HepG2 (cell line): ENCODE data around the gene NIP7. TPM values are rescaled to one million over a fixed set of nuclear protein-coding genes. Genes with fewer than 3 reads are reported as not detected.

Source experiments
- ATAC-seq: fragments of 200-7000 bp; cut with Tn5 transposase; 3 replicates; pipeline ENCODE4 v1.9.1; 2020; ENCODE audit warnings: mild to moderate bottlenecking, moderate library complexity
- BruUV-seq: library from RNA; stranded (reverse); fragments of 400-500 nt; replicated peaks from 2 replicates; lab custom pipeline; 2021; lab: Mats Ljungman, UMichigan
- CTCF ChIA-PET: fragments of 300-600 bp; formaldehyde crosslinking; extraction: SDS; loops from one replicate; lab custom pipeline; 2021; ENCODE audit warnings: low total read pairs, inconsistent platforms, low intra/inter-chr PET ratio; lab: Yijun Ruan, JAX
- POLR2A ChIA-PET: fragments of 350-600 bp; sonication (Branson Sonifier 250); formaldehyde crosslinking; loops from one replicate; lab custom pipeline; 2020; ENCODE audit warnings: antibody characterized with exemption, inconsistent platforms; lab: Yijun Ruan, JAX
- DNase-seq: peaks from one replicate; pipeline ENCODE4 v3.0.0-alpha.2; 2015; ENCODE audit warnings: low spot score
- FAIRE-seq: peaks from 3 replicates; lab custom pipeline; 2011; peaks lifted over from hg19 to GRCh38; lab: Jason Lieb, UNC
- H2AFZ ChIP-seq: one replicate; pipeline ENCODE4 v1.6.1; 2011; ENCODE audit warnings: low read length, inconsistent platforms
- H3K27ac ChIP-seq: fragments of 300-600 bp; 3 replicates; pipeline ENCODE4 v1.8.0; 2011; ENCODE audit warnings: mixed run types, mild to moderate bottlenecking, mixed read lengths, low read length, inconsistent platforms; ENCODE audit not compliant: insufficient read depth; ENCODE audit errors: extremely low read length
- H3K27me3 ChIP-seq, 2 experiments: fragments of 200-600 bp in 1 of 2; 2 replicates in 1 of 2; 3 replicates in 1 of 2; pipeline versions ENCODE4 v1.6.0 to v1.8.0; 2011; ENCODE audit warnings: low read length in 2 of 2, mild to moderate bottlenecking in 2 of 2, moderate library complexity in 2 of 2, inconsistent platforms in 1 of 2; ENCODE audit not compliant: insufficient read depth in 2 of 2, control insufficient read depth in 1 of 2
- H3K36me3 ChIP-seq, 2 experiments: fragments of 200-600 bp in 1 of 2; replicated peaks in 1 of 2; 2 replicates in 1 of 2; 3 replicates in 1 of 2; pipeline versions ENCODE4 v1.5.1 to v1.8.0; 2011; ENCODE audit warnings: low read length in 2 of 2, inconsistent platforms in 1 of 2; ENCODE audit not compliant: insufficient read depth in 2 of 2, control insufficient read depth in 1 of 2
- H3K4me1 ChIP-seq: 2 replicates; pipeline ENCODE4 v1.5.1; 2012; ENCODE audit warnings: low read length, inconsistent platforms; ENCODE audit not compliant: insufficient read depth
- H3K4me2 ChIP-seq: 2 replicates; pipeline ENCODE4 v1.6.0; 2011; ENCODE audit warnings: low read depth, low read length, inconsistent platforms
- H3K4me3 ChIP-seq, 3 experiments: fragments of 200-600 bp in 1 of 3; sonication (generic), shearing (Covaris generic) in 1 of 3; replicated peaks in 1 of 3; 2 replicates each; pipeline ENCODE4 v1.5.1; 2011 to 2016; ENCODE audit warnings: low read length in 3 of 3, inconsistent platforms in 2 of 3, low read depth in 2 of 3, mild to moderate bottlenecking in 2 of 3, control low read depth in 1 of 3, mixed read lengths in 1 of 3; ENCODE audit not compliant: insufficient read depth in 1 of 3
- H3K79me2 ChIP-seq: one replicate; pipeline ENCODE4 v1.6.1; 2011; ENCODE audit warnings: low read length, inconsistent platforms; ENCODE audit not compliant: insufficient read depth
- H3K9ac ChIP-seq: 2 replicates; pipeline ENCODE4 v1.6.0; 2011; ENCODE audit warnings: mild to moderate bottlenecking, low read depth, low read length, inconsistent platforms; ENCODE audit not compliant: insufficient read depth
- H3K9me3 ChIP-seq: 2 replicates; pipeline ENCODE4 v1.5.1; 2012; ENCODE audit warnings: mild to moderate bottlenecking, low read length
- H4K20me1 ChIP-seq: 2 replicates; pipeline ENCODE4 v1.6.0; 2011; ENCODE audit warnings: inconsistent platforms, mild to moderate bottlenecking, low read length, moderate library complexity; ENCODE audit not compliant: insufficient read depth
- ARHGAP35 ChIP-seq: sonication (generic); formaldehyde crosslinking; IDR thresholded peaks from 2 replicates; pipeline ENCODE4 v1.9.0; 2022; ENCODE audit warnings: mild to moderate bottlenecking, inconsistent platforms, moderate library complexity, missing genetic modification reagents, borderline replicate concordance
- CC2D1A ChIP-seq: sonication (generic); formaldehyde crosslinking; IDR thresholded peaks from 2 replicates; pipeline ENCODE4 v1.8.1; 2023; ENCODE audit warnings: mild to moderate bottlenecking, missing genetic modification reagents
- DMAP1 ChIP-seq: IDR thresholded peaks from 2 replicates; pipeline ENCODE4 v1.6.1; 2016
- GATAD1 ChIP-seq: IDR thresholded peaks from 2 replicates; pipeline ENCODE4 v1.6.1; 2016; ENCODE audit warnings: missing genetic modification reagents, missing compliant biosample characterization
- MLXIP ChIP-seq: sonication (generic); formaldehyde crosslinking; IDR thresholded peaks from 2 replicates; pipeline ENCODE4 v1.9.0; 2021; ENCODE audit warnings: missing genetic modification reagents, borderline replicate concordance
- NR2F6 ChIP-seq, 2 experiments: IDR thresholded peaks; 2 replicates each; pipeline ENCODE4 v1.6.1; 2016; ENCODE audit warnings: antibody characterized with exemption in 1 of 2, mild to moderate bottlenecking in 1 of 2
- PAX8 ChIP-seq: sonication (generic); formaldehyde crosslinking; IDR thresholded peaks from 2 replicates; pipeline ENCODE4 v1.8.0; 2022; ENCODE audit warnings: mild to moderate bottlenecking, missing genetic modification reagents, borderline replicate concordance
- SRSF4 ChIP-seq: fragments of 200-400 bp; formaldehyde crosslinking; IDR thresholded peaks from one replicate; pipeline ENCODE4 v1.6.1; 2018; ENCODE audit warnings: mild to moderate bottlenecking, low read depth, low read length, moderate library complexity; ENCODE audit not compliant: poor library complexity, severe bottlenecking
- TSC22D2 ChIP-seq: sonication (generic); formaldehyde crosslinking; IDR thresholded peaks from 2 replicates; pipeline ENCODE4 v1.5.1; 2020; ENCODE audit warnings: missing genetic modification reagents, mild to moderate bottlenecking, borderline replicate concordance
- ZMYM2 ChIP-seq: sonication (generic); formaldehyde crosslinking; IDR thresholded peaks from 2 replicates; pipeline ENCODE4 v1.8.0; 2022; ENCODE audit warnings: mild to moderate bottlenecking, missing genetic modification reagents
- ZMYM3 ChIP-seq: sonication (generic); formaldehyde crosslinking; IDR thresholded peaks from 2 replicates; pipeline ENCODE4 v1.5.1; 2020; ENCODE audit warnings: mild to moderate bottlenecking, missing genetic modification reagents
- ZNF10 ChIP-seq: sonication (generic); formaldehyde crosslinking; IDR thresholded peaks from 2 replicates; pipeline ENCODE4 v1.4.0; 2020; ENCODE audit warnings: mild to moderate bottlenecking, low read depth, missing genetic modification reagents, borderline replicate concordance
- ZNF552 ChIP-seq: sonication (generic); formaldehyde crosslinking; IDR thresholded peaks from 2 replicates; pipeline ENCODE4 v1.9.0; 2022; ENCODE audit warnings: missing genetic modification reagents, mild to moderate bottlenecking, borderline replicate concordance
- ZNF776 ChIP-seq: sonication (generic); formaldehyde crosslinking; IDR thresholded peaks from 2 replicates; pipeline ENCODE4 v1.4.0; 2020; ENCODE audit warnings: mild to moderate bottlenecking, missing genetic modification reagents
- ZNF83 ChIP-seq: sonication (generic); formaldehyde crosslinking; IDR thresholded peaks from 2 replicates; pipeline ENCODE4 v1.4.0; 2020; ENCODE audit warnings: missing genetic modification reagents, mild to moderate bottlenecking, borderline replicate concordance
- ZSCAN30 ChIP-seq: sonication (generic); formaldehyde crosslinking; IDR thresholded peaks from 2 replicates; pipeline ENCODE4 v1.5.0; 2020; ENCODE audit warnings: mild to moderate bottlenecking, missing genetic modification reagents
- WGBS: methylation state at CpG from one replicate; pipeline ENCODE4 v1.1.6; 2017; ENCODE audit warnings: low lambda C conversion rate; 5-methylcytosine and 5-hydroxymethylcytosine counted together
- in situ Hi-C: cut with HindIII; loops from 2 replicates; pipeline ENCODE4 v1.10.0; 2017; ENCODE audit warnings: low pct_unique_long_range_greater_than_20kb; ENCODE audit not compliant: extremely low pct_ligation_motif_present
- intact Hi-C: fragments of 100-400 bp; cut with micrococcal nuclease; formaldehyde crosslinking; loops from one replicate; pipeline ENCODE4 v1.10.0; 2022; ENCODE audit not compliant: unreplicated experiment
- polyA plus RNA-seq, 8 experiments: library from polyadenylated mRNA; depleted of rRNA in 3 of 8; stranded (reverse) in 7 of 8; unstranded in 1 of 8; fragments of >200 nt; fragmentation: Illumina TruSeq in 4 of 8; extraction: Trizol in 4 of 8; gene quantifications; 2 replicates each; pipeline versions ENCODE4 v1.2.1 to v1.2.3, GENCODE V29; 2011 to 2016; ENCODE audit warnings: low read depth in 4 of 8, missing spikeins in 1 of 8, mixed read lengths in 1 of 8; ENCODE audit not compliant: insufficient read depth in 1 of 8
- total RNA-seq, 5 experiments: library from RNA; depleted of rRNA; stranded (reverse); fragments of >200 nt; fragmentation: Illumina TruSeq; extraction: Trizol; gene quantifications; 2 replicates each; pipeline ENCODE4 v1.2.3, GENCODE V29; 2016; ENCODE audit warnings: low read depth in 1 of 5
- TF ChIP-seq, protein P1 (sequence below): sonication (generic); formaldehyde crosslinking; IDR thresholded peaks from 2 replicates; pipeline ENCODE4 v1.8.1; 2023; ENCODE audit warnings: mild to moderate bottlenecking, missing genetic modification reagents

NIP7 gene
- total and polyA plus RNA-seq, 2 of the 13 experiments (the other 11 are each of a cell fraction or from before 2014, with no cell fraction given): 15.3 to 114 TPM

GRCh38 chr16:69330286-69331109 is 9.1 kb upstream of the NIP7 start, which contains the start of gene PDF:
Gene PDF (minus strand): TSS chr16:69330588. CDS start chr16:69330570, 18 bp downstream.
- intact Hi-C loops: loop anchor here (1.0 kb wide), 1 partner anchor 9 kb away; the partner anchor contains the start of genes COG8 and NIP7
- BruUV-seq: TSS peak; percentile 69
- FAIRE-seq (no peak), ATAC-seq (peak; percentile 90), DNase-seq (peak; percentile 93)
- in situ Hi-C loops: no loop called here
- ChIA-PET POLR2A (interaction anchor here (0.8 to 5.8 kb wide), 7 partner anchors 10 to 396 kb away, joined by 3 to 52 read pairs (median 4); partner anchors contain the start of genes COG8, NIP7, NQO1 and SNTB2), CTCF (interaction anchor here (1.3 kb wide), 1 partner anchor 9 kb away, joined by 4 read pairs; the partner anchor contains the start of genes COG8 and NIP7)
- no peaks in the 10 kb centered on the region for H3K9me3 ChIP-seq
- peak within 1 kb of the TSS; percentile 88 for H3K9ac ChIP-seq
- H3K4me1 ChIP-seq: peaks cover 49% of the 10 kb centered on the region
- H3K27me3 ChIP-seq: no peaks in the 10 kb centered on the region
- H3K27ac ChIP-seq: peak within 1 kb of the TSS; percentile 87
- peak within 1 kb of the TSS; percentile 80 for H3K4me2 ChIP-seq
- H3K4me3 ChIP-seq: peak within 1 kb of the TSS; percentile 70 to 88 (median 84)
- 1% methylated on average over 48 of the region's 93 CpGs for WGBS
- peaks cover 30% of the 10 kb centered on the region for H4K20me1 ChIP-seq
- H3K79me2 ChIP-seq: peaks cover 57% of the 10 kb centered on the region
- no peak within 1 kb of the TSS for H2AFZ ChIP-seq
- H3K36me3 ChIP-seq: peaks cover 20 to 44% of the 10 kb centered on the region in 2 experiments
- TF ChIP-seq TSC22D2 (CRISPR knock-in tag) (0 out of 2 replicates have a peak, but pooled peaks have one; percentile 89), GATAD1 (CRISPR knock-in tag) (peak; percentile 92), ZNF83 (CRISPR knock-in tag) (peak; percentile 98), ZSCAN30 (no peak), CC2D1A (CRISPR knock-in tag) (no peak), ZMYM3 (CRISPR knock-in tag) (peak; percentile 57; the same call in 1 of the 2 replicates), ZNF552 (CRISPR knock-in tag) (no peak), MLXIP (CRISPR knock-in tag) (no peak), SRSF4 (peak; percentile 21), ZMYM2 (CRISPR knock-in tag) (0 out of 2 replicates have a peak, but pooled peaks have one; percentile 4), ARHGAP35 (CRISPR knock-in tag) (0 out of 2 replicates have a peak, but pooled peaks have one; percentile 90), ZNF776 (CRISPR knock-in tag) (peak; percentile 11; the same call in 1 of the 2 replicates), NR2F6 (IDR thresholded peaks at IDR 0.05) (no peak), NR2F6 (CRISPR knock-in tag; IDR thresholded peaks at IDR 0.05) (peak; percentile 80; the same call in 1 of the 2 replicates), ZNF10 (CRISPR knock-in tag) (no peak), DMAP1 (CRISPR knock-in tag) (peak; percentile 90), PAX8 (no peak)
- TF ChIP-seq, protein P1, sequence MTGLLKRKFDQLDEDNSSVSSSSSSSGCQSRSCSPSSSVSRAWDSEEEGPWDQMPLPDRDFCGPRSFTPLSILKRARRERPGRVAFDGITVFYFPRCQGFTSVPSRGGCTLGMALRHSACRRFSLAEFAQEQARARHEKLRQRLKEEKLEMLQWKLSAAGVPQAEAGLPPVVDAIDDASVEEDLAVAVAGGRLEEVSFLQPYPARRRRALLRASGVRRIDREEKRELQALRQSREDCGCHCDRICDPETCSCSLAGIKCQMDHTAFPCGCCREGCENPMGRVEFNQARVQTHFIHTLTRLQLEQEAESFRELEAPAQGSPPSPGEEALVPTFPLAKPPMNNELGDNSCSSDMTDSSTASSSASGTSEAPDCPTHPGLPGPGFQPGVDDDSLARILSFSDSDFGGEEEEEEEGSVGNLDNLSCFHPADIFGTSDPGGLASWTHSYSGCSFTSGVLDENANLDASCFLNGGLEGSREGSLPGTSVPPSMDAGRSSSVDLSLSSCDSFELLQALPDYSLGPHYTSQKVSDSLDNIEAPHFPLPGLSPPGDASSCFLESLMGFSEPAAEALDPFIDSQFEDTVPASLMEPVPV (CRISPR knock-in tag): peak; percentile 84; the same call in 1 of the 2 replicates
